OCI-LY3 (cell line): ENCODE results near the gene PLIN1.

Experiments
- H2AFZ ChIP-seq: fragments of 200-600, 300-600 bp; shearing (Covaris generic); 2 replicates; pipeline ENCODE4 v1.6.0; 2014; ENCODE audit warnings: antibody characterized with exemption, low read depth, low read length
- H3K27ac ChIP-seq: fragments of 200-600, 300-600 bp; sonication (generic); 2 replicates; pipeline ENCODE4 v1.5.1; 2014; ENCODE audit warnings: mild to moderate bottlenecking, low read length, moderate library complexity, mixed read lengths
- H3K27me3 ChIP-seq: fragments of 200-600, 300-600 bp; sonication (generic); 2 replicates; pipeline ENCODE4 v1.6.1; 2014; ENCODE audit warnings: low read depth, low read length, mixed read lengths
- H3K36me3 ChIP-seq: fragments of 200-600, 300-600 bp; sonication (generic); replicated peaks from 2 replicates; pipeline ENCODE3; 2014; ENCODE audit warnings: low read depth, low read length, mixed read lengths
- H3K4me1 ChIP-seq: fragments of 300-600, 200-600 bp; sonication (generic); 2 replicates; pipeline ENCODE4 v1.6.1; 2014; ENCODE audit warnings: low read length, mixed read lengths
- H3K4me2 ChIP-seq: fragments of 200-600, 300-600 bp; sonication (generic); 2 replicates; pipeline ENCODE4 v1.6.1; 2014; ENCODE audit warnings: low read length, mixed read lengths
- H3K4me3 ChIP-seq: fragments of 300-600, 200-600 bp; sonication (generic); 2 replicates; pipeline ENCODE4 v1.5.1; 2014; ENCODE audit warnings: antibody characterized with exemption, mild to moderate bottlenecking, low read length, moderate library complexity
- H3K79me2 ChIP-seq: fragments of 300-600, 200-600 bp; shearing (Covaris generic); 2 replicates; pipeline ENCODE4 v1.6.1; 2014; ENCODE audit warnings: mild to moderate bottlenecking, low read length, mixed read lengths
- H3K9ac ChIP-seq: fragments of 300-600, 200-600 bp; shearing (Covaris generic); 2 replicates; pipeline ENCODE4 v1.6.0; 2014; ENCODE audit warnings: mild to moderate bottlenecking, low read length, moderate library complexity
- H3K9me3 ChIP-seq: fragments of 200-600, 300-600 bp; shearing (Covaris generic); 2 replicates; pipeline ENCODE4 v1.6.1; 2014; ENCODE audit warnings: low read length, mixed read lengths; ENCODE audit not compliant: insufficient read depth
- H4K20me1 ChIP-seq: fragments of 200-600, 300-600 bp; sonication (generic); 2 replicates; pipeline ENCODE4 v1.6.1; 2016; ENCODE audit warnings: low read length, mixed read lengths; ENCODE audit not compliant: insufficient read depth
- EZH2phosphoT487 ChIP-seq: fragments of 200-600 bp; shearing (Covaris generic); IDR thresholded peaks from 2 replicates; pipeline ENCODE4 v1.6.1; 2018; ENCODE audit warnings: antibody characterized with exemption, mixed run types, low read depth
- TF ChIP-seq, protein P1 (sequence below): fragments of 200-600, 300-600 bp; sonication (generic); IDR thresholded peaks from 2 replicates; pipeline ENCODE4 v1.5.1; 2014; ENCODE audit warnings: antibody characterized with exemption, low read length, low read depth

Gene PLIN1

DNA sequence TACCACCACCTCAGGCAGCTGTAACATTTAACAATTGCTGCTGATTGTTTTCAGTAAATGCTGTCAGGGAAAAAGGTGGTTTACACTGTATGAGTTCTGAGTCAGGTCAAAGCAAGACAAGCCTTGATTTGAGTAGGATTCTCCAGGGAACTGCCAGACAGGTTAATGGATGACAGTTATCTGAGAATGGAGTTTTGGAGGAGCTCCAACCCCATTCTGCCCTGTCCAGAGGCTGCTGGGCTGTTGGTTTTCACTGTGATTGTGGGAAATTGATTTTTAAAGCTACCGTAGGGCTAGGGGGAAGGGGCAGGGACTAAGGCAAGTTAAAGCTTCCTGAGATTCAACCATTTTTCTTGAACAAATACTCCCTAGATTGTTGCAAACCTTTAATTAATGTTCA lies 64.0 kb downstream of the PLIN1 start:
- no peak overlapping the region for H3K9ac ChIP-seq
- peaks cover 8% of the 10 kb centered on the region; the same call in 1 of the 2 replicates for H3K79me2 ChIP-seq
- H2AFZ ChIP-seq = no peak overlapping the region
- peaks cover 84% of the 10 kb centered on the region for H3K36me3 ChIP-seq
- no peaks in the 10 kb centered on the region for H3K4me1 ChIP-seq
- H3K4me3 ChIP-seq = no peak overlapping the region
- H3K27me3 ChIP-seq = no peaks in the 10 kb centered on the region
- H4K20me1 ChIP-seq = no peaks in the 10 kb centered on the region
- no peak overlapping the region for H3K4me2 ChIP-seq
- H3K9me3 ChIP-seq = peaks cover 9% of the 10 kb centered on the region; the same call in 1 of the 2 replicates
- H3K27ac ChIP-seq = no peak overlapping the region
- TF ChIP-seq, protein P1, sequence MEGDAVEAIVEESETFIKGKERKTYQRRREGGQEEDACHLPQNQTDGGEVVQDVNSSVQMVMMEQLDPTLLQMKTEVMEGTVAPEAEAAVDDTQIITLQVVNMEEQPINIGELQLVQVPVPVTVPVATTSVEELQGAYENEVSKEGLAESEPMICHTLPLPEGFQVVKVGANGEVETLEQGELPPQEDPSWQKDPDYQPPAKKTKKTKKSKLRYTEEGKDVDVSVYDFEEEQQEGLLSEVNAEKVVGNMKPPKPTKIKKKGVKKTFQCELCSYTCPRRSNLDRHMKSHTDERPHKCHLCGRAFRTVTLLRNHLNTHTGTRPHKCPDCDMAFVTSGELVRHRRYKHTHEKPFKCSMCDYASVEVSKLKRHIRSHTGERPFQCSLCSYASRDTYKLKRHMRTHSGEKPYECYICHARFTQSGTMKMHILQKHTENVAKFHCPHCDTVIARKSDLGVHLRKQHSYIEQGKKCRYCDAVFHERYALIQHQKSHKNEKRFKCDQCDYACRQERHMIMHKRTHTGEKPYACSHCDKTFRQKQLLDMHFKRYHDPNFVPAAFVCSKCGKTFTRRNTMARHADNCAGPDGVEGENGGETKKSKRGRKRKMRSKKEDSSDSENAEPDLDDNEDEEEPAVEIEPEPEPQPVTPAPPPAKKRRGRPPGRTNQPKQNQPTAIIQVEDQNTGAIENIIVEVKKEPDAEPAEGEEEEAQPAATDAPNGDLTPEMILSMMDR = no peak
- no peak for TF ChIP-seq EZH2phosphoT487
